ENCODE measurements around the gene DNM1. TPM values are rescaled to one million over a fixed set of nuclear protein-coding genes. Genes with fewer than 3 reads are reported as not detected.

The DNM1 gene
- total and polyA plus RNA-seq, 2 of the 8 experiments (the other 6 are each of a cell fraction or from before 2014, with no cell fraction given), result 34.3 to 62.7 TPM

GRCh38 chr9:128169492-128169891, 33.7 kb upstream of the DNM1 start (continued):
- TF ChIP-seq CHD7 (IDR thresholded peaks at IDR 0.05; ENCODE audit: insufficient replicate concordance, low read length) (no peak), YY1 (IDR thresholded peaks at IDR 0.05; ENCODE audit: low read depth, low read length) (no peak), TCF12 (IDR thresholded peaks at IDR 0.05; ENCODE audit: low read depth, low read length) (no peak), CHD2 (IDR thresholded peaks at IDR 0.05; ENCODE audit: low read length) (no peak), GABPA (IDR thresholded peaks at IDR 0.05; ENCODE audit: borderline replicate concordance, insufficient read depth, low read length) (no peak), BCL11A (IDR thresholded peaks at IDR 0.05; ENCODE audit: low read depth in 2 of 2, low read length in 2 of 2) (no peak)
